GM23338 (cell line): ENCODE results near the gene TCN1.
"Not testable (repeated sequence)": the region's sequence is repeated elsewhere in the genome, so short reads cannot be mapped to it uniquely, and the experiment has no call there.

Experiments
- CREB1 ChIP-seq: fragments of 250-450 bp; sonication (Bioruptor Pico); IDR thresholded peaks from 2 replicates; pipeline ENCODE4 v1.5.0; 2020; ENCODE audit warnings: low read depth, mild to moderate bottlenecking, moderate library complexity
- CTCF ChIP-seq, 2 experiments: fragments of 200-600 bp in 1 of 2; sonication (generic) in 1 of 2; conservative IDR thresholded peaks; 2 replicates each; pipeline versions ENCODE4 v1.5.1 to v1.6.1; 2016 to 2017; ENCODE audit warnings: antibody characterized with exemption in 2 of 2, low read depth in 2 of 2, mild to moderate bottlenecking in 2 of 2, moderate library complexity in 1 of 2
- EZH2phosphoT487 ChIP-seq: fragments of 200-600 bp; sonication (generic); IDR thresholded peaks from one replicate; pipeline ENCODE4 v1.8.1; 2018; ENCODE audit warnings: antibody characterized with exemption; ENCODE audit not compliant: unreplicated experiment
- JUNB ChIP-seq: IDR thresholded peaks from one replicate; pipeline ENCODE4 v1.6.1; 2016; ENCODE audit warnings: antibody characterized with exemption; ENCODE audit not compliant: unreplicated experiment
- NANOG ChIP-seq: IDR thresholded peaks from 2 replicates; pipeline ENCODE4 v1.6.1; 2016; ENCODE audit warnings: antibody characterized with exemption, borderline replicate concordance
- REST ChIP-seq: IDR thresholded peaks from one replicate; pipeline ENCODE4 v1.6.1; 2018; ENCODE audit warnings: antibody characterized with exemption; ENCODE audit not compliant: unreplicated experiment

GRCh38 chr11:59848439-59848838, 17.8 kb downstream of the TCN1 start:
- not testable (repeated sequence) for TF ChIP-seq CREB1 (CRISPR knock-in tag); EZH2phosphoT487; CTCF (conservative IDR thresholded peaks at IDR 0.05; ENCODE audit: low read depth in 2 of 2); JUNB; REST; NANOG
